Suprapubic skin (tissue), 3 donors: ENCODE results near the gene RAB14.

ENCODE experiments used
- CTCF ChIP-seq, 2 donors: fragments of 200-600 bp in 1 of 2; fragments of 450-650 bp in 1 of 2; sonication (generic) in 1 of 2; IDR thresholded peaks; one replicate each; pipeline ENCODE4 v1.5.1; 2016 to 2019; ENCODE audit warnings: antibody characterized with exemption in 2 of 2, mild to moderate bottlenecking in 1 of 2, moderate library complexity in 1 of 2
- EP300 ChIP-seq: sonication (generic); formaldehyde crosslinking; IDR thresholded peaks from one replicate; pipeline ENCODE4 v1.6.1; 2017; ENCODE audit warnings: antibody characterized with exemption
- POLR2A ChIP-seq, 2 donors: fragments of 450-650 bp; IDR thresholded peaks; one replicate each; pipeline ENCODE4 v1.6.1; 2017; ENCODE audit warnings: antibody characterized with exemption in 2 of 2, mild to moderate bottlenecking in 2 of 2, moderate library complexity in 2 of 2

GRCh38 chr9:121200356-121200755, 1.3 kb downstream of the RAB14 start:
- TF ChIP-seq CTCF (IDR thresholded peaks at IDR 0.05) (no peak), POLR2A (IDR thresholded peaks at IDR 0.05) (no peak), EP300 (no peak)
